IPS-18c (cell line): ENCODE data around the gene DOK6.
"Not testable (repeated sequence)": the region's sequence is repeated elsewhere in the genome, so short reads cannot be mapped to it uniquely, and the experiment has no call there.

Experiments
- H3K4me3 ChIP-seq: 2 replicates; pipeline ENCODE4 v1.7.0; 2013; ENCODE audit warnings: low read depth, mild to moderate bottlenecking, low read length, moderate library complexity; ENCODE audit not compliant: insufficient read depth
- H3K9me3 ChIP-seq: one replicate; pipeline ENCODE4 v1.6.1; 2013; ENCODE audit warnings: mild to moderate bottlenecking, low read length, moderate library complexity; ENCODE audit not compliant: control insufficient read depth, insufficient read depth

Gene DOK6

DNA sequence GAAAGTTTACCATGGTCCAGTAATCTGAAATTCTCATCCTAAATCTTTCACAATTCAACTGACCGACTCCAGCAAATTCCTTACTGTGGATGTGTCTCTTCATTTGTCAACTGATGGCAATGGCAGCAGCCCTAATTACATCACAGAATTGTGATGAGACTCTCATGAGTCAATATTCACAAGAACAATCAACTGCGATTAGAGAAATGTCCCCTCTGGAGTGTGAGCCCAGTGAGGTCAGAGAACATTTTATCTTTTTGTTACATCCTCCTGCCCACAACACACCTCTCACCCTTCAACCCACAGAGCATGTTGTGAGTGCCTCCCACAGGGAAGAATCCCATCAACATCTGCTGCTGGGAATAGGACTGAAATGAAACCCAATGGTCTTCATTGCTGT is 473.4 kb downstream of the DOK6 start:
- Histone ChIP-seq H3K4me3 (no peak overlapping the region), H3K9me3 (no peaks in the 10 kb centered on the region)

GRCh38 chr18:69876490-69876889 is 475.8 kb downstream of the DOK6 start:
- Histone ChIP-seq H3K4me3 (no peak overlapping the region; the same call in 1 of the 2 replicates), H3K9me3 (no peaks in the 10 kb centered on the region)

DNA sequence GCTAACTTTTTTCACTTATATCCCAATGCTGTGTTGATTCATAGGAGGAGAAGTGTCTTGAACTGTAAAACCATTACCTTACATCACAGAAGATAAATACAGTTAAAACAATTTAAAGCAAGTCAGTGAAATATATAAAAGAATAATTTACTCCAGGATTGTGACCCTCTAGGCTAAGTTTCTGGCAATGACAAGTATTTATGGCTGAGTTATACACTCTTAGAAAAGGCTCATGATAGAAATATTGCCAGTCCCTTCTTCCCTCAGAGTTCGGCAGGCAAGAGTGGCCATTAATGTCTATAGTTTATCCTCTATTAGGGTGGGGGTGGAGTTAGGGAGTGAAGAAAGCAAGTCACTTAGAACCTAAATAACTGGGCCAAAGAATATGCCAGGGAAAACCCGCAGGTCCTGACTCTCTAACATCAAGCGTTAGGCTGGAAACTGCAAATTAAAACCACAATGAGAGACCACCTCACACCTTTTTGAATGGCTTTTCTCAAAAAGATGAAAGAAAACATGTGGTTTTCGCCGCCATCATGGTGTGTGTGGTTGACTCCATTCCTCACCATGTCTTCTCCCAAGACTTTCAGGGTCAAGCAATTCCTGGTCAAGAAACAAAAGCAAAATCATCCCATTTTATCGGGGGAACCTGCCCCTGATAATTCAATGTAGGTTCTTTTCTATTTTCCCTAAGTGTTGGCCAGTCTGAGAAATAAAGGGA is 477.7 kb downstream of the DOK6 start:
- H3K4me3 ChIP-seq: no peak overlapping the region
- H3K9me3 ChIP-seq: no peaks in the 10 kb centered on the region

DNA sequence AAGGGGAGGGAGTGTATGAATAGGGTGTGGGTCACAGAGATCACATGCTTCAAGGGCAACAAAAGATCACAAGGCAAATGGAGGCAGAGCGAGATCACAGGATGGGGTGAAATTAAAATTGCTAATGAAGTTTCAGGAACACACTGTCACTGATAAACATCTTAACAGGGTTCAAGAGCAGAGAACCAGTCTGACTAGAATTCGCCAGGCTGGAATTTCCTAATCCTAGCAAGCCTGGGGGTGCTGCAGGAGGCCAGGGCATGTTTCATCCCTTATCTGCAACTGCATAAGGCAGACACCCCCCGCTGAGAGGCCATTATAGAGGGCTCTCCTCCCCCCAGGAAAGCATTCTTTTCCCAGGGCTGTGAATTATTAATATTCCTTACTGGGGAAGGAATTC is 478.4 kb downstream of the DOK6 start:
- not testable (repeated sequence) for H3K4me3 ChIP-seq, H3K9me3 ChIP-seq

DNA sequence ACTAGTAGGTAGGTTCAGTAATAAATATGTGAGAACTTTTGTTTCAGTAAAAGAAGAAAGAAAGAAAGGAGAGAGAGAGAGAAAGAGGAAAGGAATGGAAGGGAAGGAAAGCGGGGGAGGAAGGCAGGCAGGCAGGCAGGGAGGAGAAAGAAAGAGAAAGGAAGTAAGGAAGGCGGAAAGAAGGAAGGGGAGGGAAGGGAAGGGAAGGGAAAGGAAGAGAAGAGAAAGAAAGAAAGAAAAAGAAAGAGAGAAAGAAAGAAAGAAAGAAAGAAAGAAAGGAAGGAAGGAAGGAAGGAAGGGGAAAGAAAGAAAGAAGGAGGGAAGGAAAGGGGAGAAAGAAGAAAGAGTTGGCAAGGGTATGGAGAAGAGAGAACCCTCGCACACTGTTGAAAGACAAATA is 479.4 kb downstream of the DOK6 start:
- H3K4me3 ChIP-seq: no peak overlapping the region
- H3K9me3 ChIP-seq: no peaks in the 10 kb centered on the region

- H3K4me3 ChIP-seq: no peak overlapping the region
- H3K9me3 ChIP-seq: no peaks in the 10 kb centered on the region
Measured at GRCh38 chr18:69882965-69883668, 482.4 kb downstream of the DOK6 start.

DNA sequence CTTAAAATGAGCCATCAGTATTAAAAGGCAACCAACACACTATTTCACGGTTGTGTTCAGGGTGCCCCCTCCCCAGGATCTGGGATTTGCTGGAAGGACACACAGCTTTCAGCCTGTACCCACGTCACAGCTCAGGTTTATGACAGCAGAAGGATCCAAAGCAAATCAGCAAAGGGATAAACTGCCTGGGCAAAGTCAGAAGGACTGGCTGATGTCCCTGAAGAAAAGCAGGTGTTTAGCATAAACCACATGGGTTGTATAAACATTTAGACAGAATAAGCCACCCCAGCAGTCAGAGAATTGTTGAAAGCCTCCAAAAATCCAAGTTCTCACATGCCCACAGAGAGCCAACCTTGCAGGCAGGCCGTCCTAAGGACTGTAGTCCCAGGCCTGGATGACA is 483.1 kb downstream of the DOK6 start:
- H3K4me3 ChIP-seq: no peak overlapping the region

DNA sequence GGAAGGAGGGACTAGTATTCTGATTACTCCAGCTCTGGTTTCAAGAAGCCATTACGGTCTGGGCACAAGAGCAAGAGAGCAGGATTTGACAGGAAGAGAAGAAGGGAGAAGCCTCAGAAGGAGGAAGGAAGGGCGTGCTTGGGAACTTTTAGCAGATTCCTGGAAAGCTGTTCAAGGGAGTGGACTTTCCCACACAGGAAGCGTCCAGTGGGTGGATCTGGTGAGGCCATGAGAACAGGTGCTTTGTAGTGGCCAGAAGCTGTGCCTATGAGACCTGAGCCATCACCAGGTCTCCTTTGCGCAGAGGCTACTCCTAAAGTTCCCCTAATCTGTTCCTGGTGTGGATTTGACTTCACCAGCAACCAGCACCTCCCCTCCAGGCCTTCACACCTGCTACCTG is 484.7 kb downstream of the DOK6 start:
- H3K9me3 ChIP-seq: no peaks in the 10 kb centered on the region
- H3K4me3 ChIP-seq: no peak overlapping the region

More for the DNA sequence above, 483.1 kb downstream of the DOK6 start:
- H3K9me3 ChIP-seq: no peaks in the 10 kb centered on the region

GRCh38 chr18:69885841-69886531 is 485.3 kb downstream of the DOK6 start:
- H3K4me3 ChIP-seq: no peak overlapping the region
- H3K9me3 ChIP-seq: no peaks in the 10 kb centered on the region

DNA sequence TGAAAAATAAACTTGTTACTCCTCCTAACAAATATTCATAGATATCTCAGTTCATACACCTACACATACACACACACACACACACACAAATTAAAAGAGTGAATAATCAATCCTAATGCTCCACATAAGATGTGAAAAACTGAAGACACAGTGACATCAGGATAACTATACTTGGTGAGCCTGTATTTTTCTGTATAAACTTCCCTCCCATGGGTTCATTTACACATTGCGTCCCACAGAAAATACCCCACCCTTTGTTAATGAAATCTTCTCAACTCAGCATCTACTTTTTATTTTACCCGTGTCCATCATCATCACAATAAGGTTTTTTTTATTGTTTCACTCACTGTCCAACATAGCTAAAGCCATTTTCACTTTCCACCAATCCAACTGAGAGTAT is 486.6 kb downstream of the DOK6 start:
- Histone ChIP-seq H3K9me3 (no peaks in the 10 kb centered on the region), H3K4me3 (no peak overlapping the region)

DNA sequence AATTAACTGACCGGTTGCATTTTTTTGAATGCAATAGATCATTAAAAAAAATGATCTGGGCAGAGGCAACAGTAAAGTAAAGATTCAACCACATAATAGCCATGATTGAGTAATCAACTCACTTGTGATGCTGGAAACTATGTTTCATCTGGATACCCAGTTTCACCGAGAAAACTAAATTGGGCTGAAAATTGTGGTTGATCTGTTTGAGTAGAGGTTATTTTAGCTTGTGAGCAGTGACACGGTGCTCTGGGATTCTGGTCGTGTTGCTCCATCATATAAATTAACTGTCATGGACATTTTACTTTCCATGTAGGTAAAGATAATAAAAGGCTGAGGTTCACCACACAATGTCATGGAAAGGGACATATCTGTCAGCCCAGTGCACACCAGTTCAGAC is 488.3 kb downstream of the DOK6 start:
- Histone ChIP-seq H3K9me3 (no peaks in the 10 kb centered on the region), H3K4me3 (no peak overlapping the region)

DNA sequence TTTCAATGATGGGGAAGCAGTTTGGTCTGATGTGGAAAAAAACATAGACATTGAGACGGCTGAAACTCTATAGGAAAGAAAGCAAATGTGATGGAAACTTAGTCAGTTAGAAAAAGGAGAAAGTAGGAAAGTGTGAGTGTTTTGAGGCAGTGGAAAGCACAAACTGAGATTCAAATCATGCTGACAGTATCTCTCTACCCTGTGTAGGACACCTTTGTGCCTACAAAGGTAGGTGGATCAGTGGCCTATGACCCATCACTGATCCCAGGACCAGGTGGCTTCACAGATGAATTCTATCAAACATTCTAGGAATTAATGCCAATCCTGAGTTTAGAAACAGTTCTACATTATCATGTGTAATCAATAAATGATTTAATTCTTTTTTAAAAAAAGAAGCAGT is 489.9 kb downstream of the DOK6 start:
- H3K4me3 ChIP-seq: no peak overlapping the region
- no peaks in the 10 kb centered on the region for H3K9me3 ChIP-seq

GRCh38 chr18:69894467-69894866 is 493.8 kb downstream of the DOK6 start:
- Histone ChIP-seq H3K9me3 (no peaks in the 10 kb centered on the region), H3K4me3 (no peak overlapping the region)

- no peaks in the 10 kb centered on the region for H3K9me3 ChIP-seq
- H3K4me3 ChIP-seq: no peak overlapping the region
Measured at GRCh38 chr18:69895066-69896047, 494.7 kb downstream of the DOK6 start.

GRCh38 chr18:69897397-69898108 is 496.9 kb downstream of the DOK6 start:
- H3K4me3 ChIP-seq: no peak overlapping the region
- H3K9me3 ChIP-seq: no peaks in the 10 kb centered on the region

DNA sequence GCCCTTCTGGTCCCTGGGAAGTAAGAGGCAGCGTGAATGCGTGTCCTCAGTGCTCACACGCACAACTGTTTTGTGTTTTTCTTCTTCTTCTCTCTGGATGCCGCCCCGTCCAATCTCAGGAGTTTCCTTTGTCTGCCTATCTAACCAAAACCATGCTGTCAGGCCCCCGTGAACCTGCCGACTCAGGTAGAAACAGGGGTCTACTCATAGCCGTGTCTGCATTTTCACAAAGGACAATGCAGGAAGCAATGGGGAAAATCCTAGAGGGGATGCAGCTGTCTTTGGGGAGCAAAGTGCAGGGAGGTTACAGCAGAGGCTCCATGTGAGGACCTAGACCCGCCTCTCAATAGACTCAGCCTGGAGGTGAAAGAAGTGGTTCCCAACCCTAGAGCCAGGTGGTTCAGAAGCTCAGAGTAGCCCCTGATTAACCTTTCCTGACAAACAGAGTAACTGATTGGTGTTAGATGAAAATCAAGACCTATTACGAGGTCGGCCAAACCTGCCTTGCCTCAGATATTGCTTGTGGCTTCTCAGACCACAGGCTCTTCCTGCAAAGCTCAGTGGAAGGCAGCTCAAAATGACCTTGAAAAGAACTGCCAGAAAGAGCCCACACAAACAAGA is 497.7 kb downstream of the DOK6 start:
- Histone ChIP-seq H3K4me3 (no peak overlapping the region), H3K9me3 (no peaks in the 10 kb centered on the region)
